Omental fat pad (tissue), 4 donors: ENCODE data around the gene GFM1. TPM values are rescaled to one million over a fixed set of nuclear protein-coding genes. Genes with fewer than 3 reads are reported as not detected.

Experiments used
- ATAC-seq: fragments of 150-250 bp; one replicate; pipeline ENCODE4 v1.9.1; 2016; ENCODE audit warnings: mild to moderate bottlenecking, moderate library complexity; ENCODE audit not compliant: low FRiP score
- DNase-seq: peaks from one replicate; pipeline ENCODE4 v3.0.0-alpha.2; 2019; ENCODE audit warnings: low spot score
- total RNA-seq, 4 donors: library from RNA; depleted of rRNA; stranded (reverse); fragments of >200 nt; gene quantifications; one replicate each; pipeline ENCODE4 v1.1.0, GENCODE V29; 2016
- TF ChIP-seq, protein P1 (sequence below), 3 donors: fragments of 450-650 bp; IDR thresholded peaks; one replicate each; pipeline ENCODE4 v1.5.1; 2016 to 2017; ENCODE audit warnings: antibody characterized with exemption in 3 of 3, mild to moderate bottlenecking in 3 of 3, moderate library complexity in 2 of 3

GFM1 gene
- 10 to 100 TPM; 45.4 to 91.4 (median 60.0) TPM for total RNA-seq

DNA sequence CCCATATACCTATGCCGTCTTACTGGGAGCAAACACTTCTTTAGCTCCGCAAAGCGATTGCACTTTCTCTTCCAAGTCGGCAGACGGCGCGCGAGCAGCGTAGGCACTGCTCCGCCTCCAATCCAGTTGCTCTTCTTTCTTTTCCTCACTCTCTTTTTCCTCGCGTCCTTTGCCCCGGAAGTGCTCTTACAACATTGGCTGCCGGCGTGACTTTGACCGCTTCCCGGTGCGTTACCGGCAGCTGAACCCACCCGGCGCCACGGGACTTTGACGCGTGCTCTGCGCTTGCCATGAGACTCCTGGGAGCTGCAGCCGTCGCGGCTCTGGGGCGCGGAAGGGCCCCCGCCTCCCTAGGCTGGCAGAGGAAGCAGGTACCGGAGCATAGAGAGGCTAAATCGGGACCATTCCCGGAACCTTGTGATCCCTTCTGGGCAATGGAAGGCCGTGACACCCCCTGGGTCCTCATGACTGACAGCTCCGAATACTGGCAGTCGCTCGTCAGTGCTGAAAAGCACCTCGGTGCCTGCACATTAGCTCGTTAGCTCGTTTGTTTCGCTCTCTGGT lies at the start of gene GFM1:
Gene GFM1 (plus strand): TSS at position 183 of the 564 bp plus-strand sequence. CDS start 108 bp downstream, at position 291.
- ATAC-seq (peak; percentile 99), DNase-seq (peak; percentile 82)
- TF ChIP-seq, protein P1, sequence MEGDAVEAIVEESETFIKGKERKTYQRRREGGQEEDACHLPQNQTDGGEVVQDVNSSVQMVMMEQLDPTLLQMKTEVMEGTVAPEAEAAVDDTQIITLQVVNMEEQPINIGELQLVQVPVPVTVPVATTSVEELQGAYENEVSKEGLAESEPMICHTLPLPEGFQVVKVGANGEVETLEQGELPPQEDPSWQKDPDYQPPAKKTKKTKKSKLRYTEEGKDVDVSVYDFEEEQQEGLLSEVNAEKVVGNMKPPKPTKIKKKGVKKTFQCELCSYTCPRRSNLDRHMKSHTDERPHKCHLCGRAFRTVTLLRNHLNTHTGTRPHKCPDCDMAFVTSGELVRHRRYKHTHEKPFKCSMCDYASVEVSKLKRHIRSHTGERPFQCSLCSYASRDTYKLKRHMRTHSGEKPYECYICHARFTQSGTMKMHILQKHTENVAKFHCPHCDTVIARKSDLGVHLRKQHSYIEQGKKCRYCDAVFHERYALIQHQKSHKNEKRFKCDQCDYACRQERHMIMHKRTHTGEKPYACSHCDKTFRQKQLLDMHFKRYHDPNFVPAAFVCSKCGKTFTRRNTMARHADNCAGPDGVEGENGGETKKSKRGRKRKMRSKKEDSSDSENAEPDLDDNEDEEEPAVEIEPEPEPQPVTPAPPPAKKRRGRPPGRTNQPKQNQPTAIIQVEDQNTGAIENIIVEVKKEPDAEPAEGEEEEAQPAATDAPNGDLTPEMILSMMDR (IDR thresholded peaks at IDR 0.05) = peak in 1 of 3 donors; percentile 45

DNA sequence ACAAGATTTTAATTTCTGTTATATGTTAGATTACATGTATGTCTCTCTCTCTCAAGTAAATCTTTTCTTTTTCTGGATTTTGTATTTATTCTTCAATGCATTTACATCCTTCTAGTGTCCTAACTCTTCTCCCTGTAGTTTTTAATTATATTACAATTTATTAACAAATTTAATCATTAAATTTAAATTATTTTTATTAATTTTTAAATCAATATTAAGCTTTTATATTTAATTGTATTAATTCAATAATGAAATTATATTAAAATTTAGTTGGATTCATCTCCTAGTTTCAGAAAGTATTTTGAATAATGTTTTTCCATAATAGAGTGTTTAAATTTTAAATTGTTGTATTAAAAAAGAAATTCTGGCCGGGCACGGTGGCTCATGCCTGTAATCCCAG lies 43.5 kb upstream of the GFM1 start:
- DNase-seq (no peak), ATAC-seq (no peak)
- TF ChIP-seq, protein P1 (IDR thresholded peaks at IDR 0.05) = no peak

DNA sequence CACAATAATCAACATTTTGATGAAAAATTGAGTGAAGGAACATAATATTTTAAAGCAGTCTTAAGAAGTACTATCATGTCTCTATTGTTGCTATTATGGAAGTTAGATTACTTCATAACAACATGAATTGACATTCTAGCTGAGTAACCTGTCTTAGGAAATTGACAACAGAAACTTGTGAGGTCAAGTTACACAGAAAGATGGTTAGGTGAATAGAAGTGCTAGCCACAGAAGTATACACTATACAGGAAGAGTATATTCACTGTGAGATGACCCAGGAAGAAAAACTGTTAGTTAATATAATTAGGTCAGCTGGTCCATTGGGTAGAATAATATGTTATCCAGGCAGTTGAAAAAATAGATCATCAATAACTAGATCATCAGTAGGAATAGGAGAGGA lies 42.1 kb upstream of the GFM1 start:
- TF ChIP-seq, protein P1 (IDR thresholded peaks at IDR 0.05) = no peak
- ATAC-seq (no peak), DNase-seq (no peak)

DNA sequence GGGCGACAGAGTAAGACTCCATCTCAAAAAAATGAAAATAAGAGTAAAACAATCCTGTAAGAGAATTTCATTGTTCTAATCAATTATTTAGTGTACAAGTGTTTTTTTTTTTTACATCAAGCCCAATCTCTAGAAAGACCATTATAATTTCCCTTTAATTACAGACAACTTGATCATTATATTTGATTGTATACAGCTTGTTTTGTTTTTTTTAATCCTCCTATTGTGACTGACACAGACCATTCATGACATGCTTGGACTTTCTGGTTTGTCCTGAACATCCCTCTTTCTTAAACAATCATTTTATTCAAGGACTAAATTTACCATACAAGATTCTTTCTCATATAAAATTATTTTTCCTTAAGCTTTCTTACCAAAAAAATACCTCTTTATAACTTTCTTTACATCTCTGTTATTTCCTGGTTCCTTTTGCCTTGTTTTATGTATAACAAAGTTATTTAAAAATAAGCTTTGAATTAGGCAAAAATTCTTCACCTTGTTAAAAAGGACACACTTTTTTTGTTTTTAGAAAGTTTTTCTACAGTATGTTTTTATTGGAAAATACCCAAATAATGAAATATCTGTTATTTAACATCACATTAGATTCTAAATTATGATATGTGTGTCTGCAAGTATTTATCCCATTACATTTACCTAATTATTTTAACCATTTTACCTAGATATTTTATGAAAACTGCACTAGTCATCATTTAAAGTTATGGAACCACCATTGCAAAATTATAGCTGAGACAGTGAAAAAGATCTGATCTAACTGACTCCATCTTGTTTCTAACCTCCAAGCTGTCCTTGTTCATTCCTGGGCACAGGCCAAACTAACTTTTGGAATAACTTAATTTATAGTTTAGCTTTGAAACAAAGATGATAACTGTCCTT lies 26.1 kb upstream of the GFM1 start:
- ATAC-seq = no peak
- no peak for DNase-seq
- TF ChIP-seq, protein P1 (IDR thresholded peaks at IDR 0.05) = no peak

DNA sequence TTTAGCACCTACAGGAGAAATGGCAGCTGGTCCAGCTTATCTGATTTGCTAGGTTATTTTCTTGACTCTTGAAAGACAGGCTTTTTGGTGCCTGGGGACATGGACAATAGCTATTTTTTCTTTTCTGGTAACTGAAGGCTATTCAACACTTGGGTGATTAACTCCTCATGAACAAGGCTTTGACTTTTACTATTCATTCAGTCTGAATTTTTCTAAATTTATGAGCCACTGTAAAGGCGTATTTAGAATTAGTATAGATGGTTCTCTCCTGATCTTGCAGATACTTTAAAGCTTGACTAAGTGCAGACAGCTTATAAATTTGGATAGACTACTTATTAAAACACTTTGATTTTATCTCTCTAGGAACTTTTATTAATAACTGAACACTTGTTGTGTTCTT lies 18.4 kb upstream of the GFM1 start:
- ATAC-seq (no peak), DNase-seq (no peak)
- TF ChIP-seq, protein P1 (IDR thresholded peaks at IDR 0.05) = no peak

DNA sequence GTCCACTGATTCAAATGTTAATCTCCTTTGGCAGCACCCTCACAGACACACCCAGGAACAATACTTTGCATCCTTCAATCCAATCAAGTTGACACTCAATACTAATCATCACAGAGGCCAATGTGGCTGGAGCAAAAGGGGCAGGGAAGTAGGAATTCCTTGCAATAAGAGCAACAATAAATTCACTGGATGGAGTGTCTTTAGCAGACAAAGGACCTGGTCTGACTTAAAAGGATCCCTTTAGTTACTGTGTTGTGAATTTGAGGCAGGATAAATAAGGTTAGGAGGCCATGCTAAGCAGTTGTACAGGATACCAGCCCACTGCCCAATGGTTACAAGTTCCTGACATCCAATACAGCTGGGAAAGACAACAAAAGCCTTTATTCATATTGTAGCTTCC lies 12.3 kb upstream of the GFM1 start:
- TF ChIP-seq, protein P1 (IDR thresholded peaks at IDR 0.05) = no peak
- DNase-seq (no peak), ATAC-seq (no peak)
